H9 (cell line): ENCODE data around the gene PPARA. TPM values are rescaled to one million over a fixed set of nuclear protein-coding genes. Genes with fewer than 3 reads are reported as not detected.

Experiments
- DNase-seq: peaks from one replicate; pipeline ENCODE4 v3.0.0-alpha.2; 2017
- H2AFZ ChIP-seq: one replicate; pipeline ENCODE4 v1.6.1; 2013; ENCODE audit warnings: mild to moderate bottlenecking, low read length, control low read depth, moderate library complexity
- H2AK5ac ChIP-seq: 2 replicates; pipeline ENCODE4 v1.6.1; 2013; ENCODE audit warnings: low read length, control low read depth, mixed read lengths; ENCODE audit not compliant: insufficient read length
- H2BK120ac ChIP-seq: one replicate; pipeline ENCODE4 v1.6.1; 2013; ENCODE audit warnings: low read depth, mild to moderate bottlenecking, low read length, control low read depth, inconsistent platforms; ENCODE audit not compliant: poor library complexity, severe bottlenecking
- H2BK12ac ChIP-seq: 2 replicates; pipeline ENCODE4 v1.6.1; 2013; ENCODE audit warnings: low read length, control low read depth, mixed read lengths, low read depth; ENCODE audit not compliant: insufficient read length
- H2BK15ac ChIP-seq: 2 replicates; pipeline ENCODE4 v1.6.1; 2013; ENCODE audit warnings: low read depth, low read length, control low read depth
- H2BK20ac ChIP-seq: one replicate; pipeline ENCODE4 v1.6.1; 2013; ENCODE audit warnings: low read depth, mild to moderate bottlenecking, low read length, control low read depth, inconsistent platforms; ENCODE audit not compliant: poor library complexity, severe bottlenecking
- H2BK5ac ChIP-seq: 2 replicates; pipeline ENCODE4 v1.6.1; 2013; ENCODE audit warnings: low read length, control low read depth, mixed read lengths; ENCODE audit not compliant: insufficient read length
- H3K14ac ChIP-seq: 2 replicates; pipeline ENCODE4 v1.6.1; 2013; ENCODE audit warnings: low read length, control low read depth; ENCODE audit not compliant: insufficient read depth
- H3K18ac ChIP-seq: 2 replicates; pipeline ENCODE4 v1.6.1; 2013; ENCODE audit warnings: low read depth, mild to moderate bottlenecking, mixed read lengths, low read length, control low read depth; ENCODE audit not compliant: insufficient read length
- H3K23ac ChIP-seq: 2 replicates; pipeline ENCODE4 v1.6.1; 2013; ENCODE audit warnings: low read length, control low read depth, mixed read lengths, low read depth; ENCODE audit not compliant: insufficient read length
- H3K23me2 ChIP-seq: 2 replicates; pipeline ENCODE4 v1.6.1; 2013; ENCODE audit warnings: low read depth, mild to moderate bottlenecking, mixed read lengths, low read length, control low read depth; ENCODE audit not compliant: insufficient read length, poor library complexity, severe bottlenecking
- H3K27ac ChIP-seq: 2 replicates; pipeline ENCODE4 v1.5.1; 2013; ENCODE audit warnings: low read length, control low read depth, mixed read lengths, low read depth; ENCODE audit not compliant: insufficient read length
- H3K27me3 ChIP-seq: 2 replicates; pipeline ENCODE4 v1.6.1; 2013; ENCODE audit warnings: low read length, control low read depth, inconsistent platforms; ENCODE audit not compliant: insufficient read depth
- H3K4ac ChIP-seq: 2 replicates; pipeline ENCODE4 v1.6.1; 2013; ENCODE audit warnings: low read depth, mild to moderate bottlenecking, control low read depth, inconsistent platforms, low read length, moderate library complexity
- H3K4me1 ChIP-seq: 2 replicates; pipeline ENCODE4 v1.6.1; 2013; ENCODE audit warnings: low read length, control low read depth, inconsistent platforms; ENCODE audit not compliant: insufficient read depth
- H3K4me2 ChIP-seq: 2 replicates; pipeline ENCODE4 v1.6.1; 2013; ENCODE audit warnings: low read length, control low read depth, mixed read lengths; ENCODE audit not compliant: insufficient read length, insufficient read depth
- H3K56ac ChIP-seq: 2 replicates; pipeline ENCODE4 v1.6.1; 2013; ENCODE audit warnings: low read depth, mild to moderate bottlenecking, mixed read lengths, low read length, control low read depth; ENCODE audit not compliant: insufficient read length
- H3K79me1 ChIP-seq: 2 replicates; pipeline ENCODE4 v1.6.1; 2013; ENCODE audit warnings: low read depth, mild to moderate bottlenecking, moderate library complexity, low read length, control low read depth, inconsistent platforms; ENCODE audit not compliant: insufficient read depth, poor library complexity, severe bottlenecking
- H3K79me2 ChIP-seq: 2 replicates; pipeline ENCODE4 v1.6.1; 2013; ENCODE audit warnings: low read length, control low read depth, inconsistent platforms; ENCODE audit not compliant: insufficient read depth
- H3K9ac ChIP-seq: 2 replicates; pipeline ENCODE4 v1.6.1; 2013; ENCODE audit warnings: low read length, control low read depth, mixed read lengths; ENCODE audit not compliant: insufficient read length; ENCODE audit errors: extremely low read depth
- H3K9me3 ChIP-seq: one replicate; pipeline ENCODE4 v1.6.1; 2013; ENCODE audit warnings: low read depth, low read length, inconsistent platforms; ENCODE audit not compliant: control insufficient read depth
- H3T11ph ChIP-seq: one replicate; pipeline ENCODE4 v1.6.1; 2013; ENCODE audit warnings: mild to moderate bottlenecking, low read length, control low read depth, inconsistent platforms
- H4K20me1 ChIP-seq: one replicate; pipeline ENCODE4 v1.6.1; 2013; ENCODE audit not compliant: control insufficient read depth, insufficient read length, insufficient read depth
- H4K5ac ChIP-seq: 2 replicates; pipeline ENCODE4 v1.6.1; 2013; ENCODE audit warnings: low read depth, mild to moderate bottlenecking, mixed read lengths, low read length, control low read depth; ENCODE audit not compliant: insufficient read length
- H4K8ac ChIP-seq: replicated peaks from 2 replicates; pipeline ENCODE4 v1.6.1; 2013; ENCODE audit warnings: low read length, control low read depth, mixed read lengths, low read depth; ENCODE audit not compliant: insufficient read length
- H4K91ac ChIP-seq: 2 replicates; pipeline ENCODE4 v1.6.1; 2013; ENCODE audit warnings: low read depth, mild to moderate bottlenecking, moderate library complexity, mixed read lengths, low read length, control low read depth; ENCODE audit not compliant: insufficient read length
- H3K27ac Mint-ChIP-seq, 3 experiments: 2 replicates in 2 of 3; 3 replicates in 1 of 3; pipeline ENCODE4 v1.8.0; 2020 to 2021; ENCODE audit warnings: mixed read lengths in 3 of 3, mild to moderate bottlenecking in 1 of 3, moderate library complexity in 1 of 3
- H3K27me3 Mint-ChIP-seq: 2 replicates; pipeline ENCODE4 v1.8.0; 2021; ENCODE audit warnings: low read depth, mild to moderate bottlenecking, moderate library complexity, mixed read lengths
- H3K36me3 Mint-ChIP-seq, 3 experiments: 2 replicates in 2 of 3; 3 replicates in 1 of 3; pipeline ENCODE4 v1.8.0; 2020 to 2021; ENCODE audit warnings: low read depth in 3 of 3, mixed read lengths in 3 of 3; ENCODE audit not compliant: insufficient read depth in 1 of 3
- H3K4me1 Mint-ChIP-seq, 2 experiments: 2 replicates each; pipeline ENCODE4 v1.8.0; 2020; ENCODE audit warnings: mixed read lengths in 2 of 2
- H3K4me3 Mint-ChIP-seq, 2 experiments: 2 replicates in 1 of 2; 3 replicates in 1 of 2; pipeline ENCODE4 v1.8.0; 2020 to 2021; ENCODE audit warnings: mild to moderate bottlenecking in 2 of 2, mixed read lengths in 2 of 2, moderate library complexity in 1 of 2
- H3K9me3 Mint-ChIP-seq, 2 experiments: 2 replicates in 1 of 2; 3 replicates in 1 of 2; pipeline ENCODE4 v1.8.0; 2020; ENCODE audit warnings: mild to moderate bottlenecking in 2 of 2, mixed read lengths in 2 of 2, moderate library complexity in 1 of 2
- WGBS: extraction: QIAGEN DNeasy Blood & Tissue Kit; methylation state at CpG from one replicate; pipeline ENCODE4 v1.1.7; 2013; ENCODE audit warnings: missing lambda C conversion rate, low lambda C conversion rate, mixed read lengths; ENCODE audit not compliant: insufficient read length; ENCODE audit errors: extremely low coverage; 5-methylcytosine and 5-hydroxymethylcytosine counted together
- total RNA-seq: library from RNA; stranded (reverse); gene quantifications from 2 replicates; pipeline ENCODE4 v1.2.1, GENCODE V29; 2021
- TF ChIP-seq, protein P1 (sequence below): fragments of 200-600 bp; sonication (generic); conservative IDR thresholded peaks from 3 replicates; pipeline ENCODE4 v1.8.0; 2021; ENCODE audit warnings: antibody characterized with exemption, mild to moderate bottlenecking

PPARA gene
- total RNA-seq, 1 experiment from 2014 or later = 7.3 TPM

DNA sequence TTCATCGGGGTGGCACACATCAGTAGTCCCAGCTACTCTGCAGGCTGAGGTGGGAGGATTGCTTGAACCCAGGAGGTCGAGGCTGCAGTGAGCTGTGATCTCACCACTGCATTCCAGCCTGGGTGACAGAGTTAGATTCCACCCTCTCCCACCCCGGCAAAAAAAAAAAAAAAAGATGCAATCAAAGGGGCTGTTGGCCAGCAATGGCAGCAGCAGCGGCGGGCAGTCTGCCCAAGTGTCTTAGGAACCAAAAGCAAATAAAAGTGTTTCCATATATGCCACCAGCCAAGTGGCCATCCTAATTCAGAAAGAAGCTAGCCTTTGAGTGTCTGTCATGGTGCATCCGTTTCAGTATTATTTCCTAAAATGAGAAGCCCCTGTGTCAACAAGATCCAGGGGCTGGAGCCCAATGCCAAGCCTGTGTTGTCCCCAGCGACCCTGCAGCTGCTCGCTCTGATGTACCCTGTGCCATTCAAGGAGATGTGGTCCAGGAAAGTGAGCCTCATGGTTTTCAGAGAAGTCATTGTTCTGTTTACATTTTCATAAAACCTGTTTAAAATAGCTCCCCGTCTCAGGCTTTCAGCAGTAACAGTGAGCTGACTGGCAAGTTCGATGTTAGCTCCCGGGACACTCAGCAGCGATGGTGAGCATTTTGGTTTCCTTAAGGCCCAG, 87.3 kb downstream of the PPARA start:
- Mint-ChIP-seq H3K4me3 (no peak overlapping the region), H3K4me1 (no peaks in the 10 kb centered on the region), H3K27ac (no peak overlapping the region), H3K36me3 (peaks cover 2 to 8% (median 5%) of the 10 kb centered on the region in 3 experiments; a peak in 3 of 7 replicates), H3K27me3 (peaks cover 4% of the 10 kb centered on the region), H3K9me3 (peaks cover 0 to 2% of the 10 kb centered on the region in 2 experiments; a peak in 2 of 5 replicates)
- Histone ChIP-seq H3K9me3 (no peaks in the 10 kb centered on the region), H4K91ac (no peak overlapping the region), H3K9ac (no peak overlapping the region), H3K79me2 (no peaks in the 10 kb centered on the region), H2BK15ac (no peak overlapping the region), H3K4ac (no peak overlapping the region), H3K23ac (no peak overlapping the region), H3K18ac (no peak overlapping the region), H2AK5ac (no peak overlapping the region), H2BK12ac (no peak overlapping the region), H3K14ac (no peak overlapping the region), H4K8ac (no peak overlapping the region), H3K79me1 (no peaks in the 10 kb centered on the region), H3K56ac (no peak overlapping the region), H4K20me1 (no peaks in the 10 kb centered on the region), H4K5ac (no peak overlapping the region), H3K4me1 (no peaks in the 10 kb centered on the region), H2BK5ac (no peak overlapping the region), H3T11ph (no peak overlapping the region), H3K4me2 (no peak overlapping the region), H3K23me2 (no peaks in the 10 kb centered on the region), H3K27me3 (no peaks in the 10 kb centered on the region), H3K27ac (no peak overlapping the region), H2AFZ (no peak overlapping the region), H2BK20ac (no peak overlapping the region), H2BK120ac (no peak overlapping the region)
- WGBS = no CpG with 5 or more reads among the region's 12 CpGs
- DNase-seq = no peak
- TF ChIP-seq, protein P1, sequence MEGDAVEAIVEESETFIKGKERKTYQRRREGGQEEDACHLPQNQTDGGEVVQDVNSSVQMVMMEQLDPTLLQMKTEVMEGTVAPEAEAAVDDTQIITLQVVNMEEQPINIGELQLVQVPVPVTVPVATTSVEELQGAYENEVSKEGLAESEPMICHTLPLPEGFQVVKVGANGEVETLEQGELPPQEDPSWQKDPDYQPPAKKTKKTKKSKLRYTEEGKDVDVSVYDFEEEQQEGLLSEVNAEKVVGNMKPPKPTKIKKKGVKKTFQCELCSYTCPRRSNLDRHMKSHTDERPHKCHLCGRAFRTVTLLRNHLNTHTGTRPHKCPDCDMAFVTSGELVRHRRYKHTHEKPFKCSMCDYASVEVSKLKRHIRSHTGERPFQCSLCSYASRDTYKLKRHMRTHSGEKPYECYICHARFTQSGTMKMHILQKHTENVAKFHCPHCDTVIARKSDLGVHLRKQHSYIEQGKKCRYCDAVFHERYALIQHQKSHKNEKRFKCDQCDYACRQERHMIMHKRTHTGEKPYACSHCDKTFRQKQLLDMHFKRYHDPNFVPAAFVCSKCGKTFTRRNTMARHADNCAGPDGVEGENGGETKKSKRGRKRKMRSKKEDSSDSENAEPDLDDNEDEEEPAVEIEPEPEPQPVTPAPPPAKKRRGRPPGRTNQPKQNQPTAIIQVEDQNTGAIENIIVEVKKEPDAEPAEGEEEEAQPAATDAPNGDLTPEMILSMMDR = no peak
